Measurements from ENCODE around the gene GMEB2. TPM values are rescaled to one million over a fixed set of nuclear protein-coding genes. Genes with fewer than 3 reads are reported as not detected.

The GMEB2 gene
- total and polyA plus RNA-seq, 10 of the 15 experiments (the other 5 are each of a cell fraction or from before 2014, with no cell fraction given) = 0.08 to 15.1 (median 6.9) TPM

DNA sequence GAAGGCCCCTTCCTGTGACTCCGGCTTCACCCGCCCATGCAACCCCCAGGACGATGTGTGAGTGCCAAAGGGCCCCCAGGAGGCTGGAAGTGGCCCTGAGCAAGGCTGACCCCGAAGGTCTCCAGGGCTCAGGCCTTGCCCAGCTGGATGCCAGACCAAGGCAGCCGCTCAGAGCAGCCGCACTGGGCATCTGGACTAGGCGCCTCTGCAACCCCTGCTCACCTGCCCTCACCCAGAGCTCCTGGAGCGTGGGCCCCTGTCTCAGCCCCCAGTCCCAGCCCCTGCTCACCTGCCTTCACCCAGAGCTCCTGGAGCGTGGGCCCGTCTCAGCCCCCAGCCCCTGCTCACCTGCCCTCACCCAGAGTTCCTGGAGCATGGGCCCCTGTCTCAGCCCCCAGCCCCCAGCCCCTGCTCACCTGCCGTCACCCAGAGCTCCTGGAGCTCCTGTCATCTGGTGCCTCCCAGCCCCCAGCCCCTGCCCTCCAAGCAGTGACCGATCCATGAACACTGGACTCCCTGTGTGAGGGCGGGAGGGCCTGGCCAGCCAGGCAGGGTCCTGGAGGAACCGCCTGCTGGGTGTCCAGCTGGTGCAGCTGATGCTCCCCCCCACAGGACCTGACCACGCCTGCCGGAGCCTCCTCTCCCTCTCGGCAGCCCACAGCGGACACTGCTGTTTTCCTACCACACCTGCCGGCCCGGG is 80.5 kb downstream of the GMEB2 start (continued):
- TF ChIP-seq, protein P1, sequence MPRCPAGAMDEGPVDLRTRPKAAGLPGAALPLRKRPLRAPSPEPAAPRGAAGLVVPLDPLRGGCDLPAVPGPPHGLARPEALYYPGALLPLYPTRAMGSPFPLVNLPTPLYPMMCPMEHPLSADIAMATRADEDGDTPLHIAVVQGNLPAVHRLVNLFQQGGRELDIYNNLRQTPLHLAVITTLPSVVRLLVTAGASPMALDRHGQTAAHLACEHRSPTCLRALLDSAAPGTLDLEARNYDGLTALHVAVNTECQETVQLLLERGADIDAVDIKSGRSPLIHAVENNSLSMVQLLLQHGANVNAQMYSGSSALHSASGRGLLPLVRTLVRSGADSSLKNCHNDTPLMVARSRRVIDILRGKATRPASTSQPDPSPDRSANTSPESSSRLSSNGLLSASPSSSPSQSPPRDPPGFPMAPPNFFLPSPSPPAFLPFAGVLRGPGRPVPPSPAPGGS (IDR thresholded peaks at IDR 0.05; ENCODE audit: borderline replicate concordance, insufficient read depth, low read depth, low read length, poor library complexity, severe bottlenecking) = no peak
- no peak for TF ChIP-seq MTA3 (IDR thresholded peaks at IDR 0.05; ENCODE audit: borderline replicate concordance, low read length)

DNA sequence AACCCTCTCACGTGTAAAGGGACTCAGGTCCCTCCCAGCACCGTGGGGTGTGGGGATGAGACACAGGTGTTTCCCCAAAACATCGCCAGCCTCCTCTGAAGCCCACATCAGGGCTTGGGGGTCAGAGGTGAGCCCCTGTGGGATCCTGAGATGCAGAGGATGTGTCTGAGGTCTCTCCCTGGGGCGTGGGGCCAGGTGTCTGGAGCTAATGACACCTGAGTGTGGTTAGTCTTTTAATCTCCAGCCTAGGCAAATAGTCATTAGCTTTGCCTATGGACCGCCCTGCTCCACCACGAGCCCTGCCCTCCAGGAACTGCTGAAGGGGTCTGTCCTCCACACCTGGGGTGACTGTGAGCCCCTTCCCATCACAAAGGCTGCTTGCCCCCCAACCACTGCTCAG is 81.1 kb downstream of the GMEB2 start:
- no peak overlapping the region for H3K4me3 ChIP-seq
- peaks cover 12% of the 10 kb centered on the region; the same call in 1 of the 2 replicates for H3K4me1 ChIP-seq (ENCODE audit: control insufficient read depth, insufficient read depth, low read length)
- H3K4me2 ChIP-seq (ENCODE audit: control insufficient read depth, insufficient read depth) = no peak overlapping the region
- in situ Hi-C loops (cut with MboI) (no loop called here), intact Hi-C loops (cut with micrococcal nuclease; ENCODE audit: unreplicated experiment) (no loop called here)
- CTCF ChIA-PET = no interaction called here
- TF ChIP-seq IKZF1 (conservative IDR thresholded peaks at IDR 0.05) (0 out of 2 replicates have a peak, but pooled peaks have one; percentile 4), POU2F2 (IDR thresholded peaks at IDR 0.05; ENCODE audit: borderline replicate concordance, low read depth, low read length) (no peak), FOXK2 (IDR thresholded peaks at IDR 0.05) (no peak), POLR2AphosphoS2 (IDR thresholded peaks at IDR 0.05; ENCODE audit: low read depth, low read length) (no peak), ESRRA (IDR thresholded peaks at IDR 0.05; ENCODE audit: low read length) (no peak), ZSCAN29 (IDR thresholded peaks at IDR 0.05) (no peak), CBX3 (IDR thresholded peaks at IDR 0.05; ENCODE audit: borderline replicate concordance, low read depth) (no peak), NR2F1 (conservative IDR thresholded peaks at IDR 0.05) (peak; percentile 86)
- TF ChIP-seq, protein P2, sequence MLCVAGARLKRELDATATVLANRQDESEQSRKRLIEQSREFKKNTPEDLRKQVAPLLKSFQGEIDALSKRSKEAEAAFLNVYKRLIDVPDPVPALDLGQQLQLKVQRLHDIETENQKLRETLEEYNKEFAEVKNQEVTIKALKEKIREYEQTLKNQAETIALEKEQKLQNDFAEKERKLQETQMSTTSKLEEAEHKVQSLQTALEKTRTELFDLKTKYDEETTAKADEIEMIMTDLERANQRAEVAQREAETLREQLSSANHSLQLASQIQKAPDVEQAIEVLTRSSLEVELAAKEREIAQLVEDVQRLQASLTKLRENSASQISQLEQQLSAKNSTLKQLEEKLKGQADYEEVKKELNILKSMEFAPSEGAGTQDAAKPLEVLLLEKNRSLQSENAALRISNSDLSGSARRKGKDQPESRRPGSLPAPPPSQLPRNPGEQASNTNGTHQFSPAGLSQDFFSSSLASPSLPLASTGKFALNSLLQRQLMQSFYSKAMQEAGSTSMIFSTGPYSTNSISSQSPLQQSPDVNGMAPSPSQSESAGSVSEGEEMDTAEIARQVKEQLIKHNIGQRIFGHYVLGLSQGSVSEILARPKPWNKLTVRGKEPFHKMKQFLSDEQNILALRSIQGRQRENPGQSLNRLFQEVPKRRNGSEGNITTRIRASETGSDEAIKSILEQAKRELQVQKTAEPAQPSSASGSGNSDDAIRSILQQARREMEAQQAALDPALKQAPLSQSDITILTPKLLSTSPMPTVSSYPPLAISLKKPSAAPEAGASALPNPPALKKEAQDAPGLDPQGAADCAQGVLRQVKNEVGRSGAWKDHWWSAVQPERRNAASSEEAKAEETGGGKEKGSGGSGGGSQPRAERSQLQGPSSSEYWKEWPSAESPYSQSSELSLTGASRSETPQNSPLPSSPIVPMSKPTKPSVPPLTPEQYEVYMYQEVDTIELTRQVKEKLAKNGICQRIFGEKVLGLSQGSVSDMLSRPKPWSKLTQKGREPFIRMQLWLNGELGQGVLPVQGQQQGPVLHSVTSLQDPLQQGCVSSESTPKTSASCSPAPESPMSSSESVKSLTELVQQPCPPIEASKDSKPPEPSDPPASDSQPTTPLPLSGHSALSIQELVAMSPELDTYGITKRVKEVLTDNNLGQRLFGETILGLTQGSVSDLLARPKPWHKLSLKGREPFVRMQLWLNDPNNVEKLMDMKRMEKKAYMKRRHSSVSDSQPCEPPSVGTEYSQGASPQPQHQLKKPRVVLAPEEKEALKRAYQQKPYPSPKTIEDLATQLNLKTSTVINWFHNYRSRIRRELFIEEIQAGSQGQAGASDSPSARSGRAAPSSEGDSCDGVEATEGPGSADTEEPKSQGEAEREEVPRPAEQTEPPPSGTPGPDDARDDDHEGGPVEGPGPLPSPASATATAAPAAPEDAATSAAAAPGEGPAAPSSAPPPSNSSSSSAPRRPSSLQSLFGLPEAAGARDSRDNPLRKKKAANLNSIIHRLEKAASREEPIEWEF (IDR thresholded peaks at IDR 0.05; ENCODE audit: insufficient replicate concordance, low read depth, low read length) = no peak
- no peaks in the 10 kb centered on the region for H3K79me2 ChIP-seq (ENCODE audit: control insufficient read depth, insufficient read depth, low read length)
- H4K20me1 ChIP-seq (ENCODE audit: control insufficient read depth, insufficient read depth) = no peaks in the 10 kb centered on the region
- ATAC-seq = no peak
- no peaks in the 10 kb centered on the region; a peak in 1 of 4 replicates for H3K27me3 ChIP-seq (replicated peaks in 1 of 2; ENCODE audit: control insufficient read depth in 2 of 2, insufficient read depth in 2 of 2, low read length in 1 of 2)
- H3K36me3 ChIP-seq (ENCODE audit: control insufficient read depth in 2 of 2, insufficient read depth in 2 of 2, low read length in 1 of 2) = no peaks in the 10 kb centered on the region
- FAIRE-seq = no peak
- H3K9ac ChIP-seq (ENCODE audit: control insufficient read depth, insufficient read depth, low read length) = no peak overlapping the region
- H3K27ac ChIP-seq (ENCODE audit: control insufficient read depth, insufficient read depth) = no peak overlapping the region
- no peak for DNase-seq (ENCODE audit: low read depth, low spot score)
- POLR2A ChIA-PET = no interaction called here
- no peak overlapping the region for H2AFZ ChIP-seq (ENCODE audit: control insufficient read depth, low read depth, low read length)
- SMC1A ChIA-PET (ENCODE audit: uncharacterized antibody, unreplicated experiment) = no interaction called here
- no TSS peak for BruUV-seq (replicated peaks)
- RAD21 ChIA-PET (ENCODE audit: unreplicated experiment) = no interaction called here
- H3K9me3 ChIP-seq (replicated peaks; ENCODE audit: control insufficient read depth, insufficient read depth, low read length) = no peaks in the 10 kb centered on the region
- WGBS (ENCODE audit: insufficient coverage, insufficient replicate concordance, low lambda C conversion rate, missing lambda C conversion rate) = 24% methylated on average over 6 of the region's 6 CpGs
